Activated gamma-delta T cell treated with Interleukin-2 at 50 U/mL for 16 hours (primary cell): ENCODE measurements around the gene UBE3A.

ENCODE experiments used
- DNase-seq: peaks from one replicate; pipeline ENCODE4 v3.0.0-alpha.2; 2020

The UBE3A gene

DNA sequence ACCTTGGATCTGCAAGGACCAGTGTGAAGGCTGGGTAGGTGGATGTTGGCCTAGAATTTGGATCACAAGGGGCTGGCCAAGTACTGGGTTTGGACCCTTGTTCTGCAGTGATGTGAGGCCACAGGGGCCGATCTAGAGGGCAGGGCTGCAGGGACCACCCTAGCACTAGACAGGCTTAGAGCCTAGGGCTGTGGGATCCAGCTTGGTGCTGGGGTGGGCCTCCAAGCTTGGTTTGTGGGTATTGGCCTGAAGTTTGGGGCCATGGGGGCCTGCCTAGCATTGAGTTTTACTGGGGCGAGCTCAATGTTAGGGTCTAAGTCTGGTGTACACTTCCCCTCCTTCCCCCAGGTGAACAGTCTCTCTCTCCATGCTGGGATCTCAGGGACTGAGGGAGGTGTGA is 36.5 kb downstream of the UBE3A start:
- DNase-seq, result no peak

DNA sequence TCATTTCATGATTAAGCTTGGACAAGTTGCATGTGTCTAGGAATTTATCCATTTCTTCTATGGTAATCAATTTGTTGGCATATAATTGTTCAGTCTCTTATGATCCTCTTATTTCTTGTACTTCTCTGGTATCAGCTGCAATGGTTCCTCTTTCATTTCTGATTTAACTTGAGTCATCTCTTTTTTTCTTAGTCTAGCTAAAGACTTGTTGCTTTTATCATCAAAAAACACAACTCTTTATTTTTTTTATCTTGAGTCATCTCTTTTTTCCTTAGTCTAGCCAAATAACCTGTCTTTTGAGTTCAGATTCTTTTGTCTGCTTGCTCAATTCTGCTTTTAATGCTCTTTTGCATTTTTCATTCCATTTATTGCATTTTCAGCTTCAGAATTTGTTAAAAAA is 37.3 kb downstream of the UBE3A start:
- DNase-seq, result no peak

DNA sequence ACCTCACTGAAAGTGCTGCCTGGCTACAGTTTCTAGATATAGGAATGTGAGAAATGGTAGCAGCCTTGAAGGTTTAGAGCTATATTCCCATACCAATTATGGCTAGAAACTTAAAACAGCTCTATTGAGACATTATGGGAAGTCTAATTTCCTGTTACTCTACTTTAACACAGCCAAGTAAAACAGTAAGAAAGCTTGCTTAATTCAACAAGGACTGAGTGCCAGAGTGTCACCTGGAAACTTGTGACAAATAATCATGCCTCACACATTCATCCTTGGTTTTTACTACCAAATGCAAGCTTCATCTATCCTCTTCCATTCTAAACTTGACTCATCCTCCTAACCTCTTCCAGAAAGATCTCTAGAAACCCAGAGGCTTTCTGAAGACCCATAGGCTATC is 41.7 kb downstream of the UBE3A start:
- DNase-seq, result no peak

DNA sequence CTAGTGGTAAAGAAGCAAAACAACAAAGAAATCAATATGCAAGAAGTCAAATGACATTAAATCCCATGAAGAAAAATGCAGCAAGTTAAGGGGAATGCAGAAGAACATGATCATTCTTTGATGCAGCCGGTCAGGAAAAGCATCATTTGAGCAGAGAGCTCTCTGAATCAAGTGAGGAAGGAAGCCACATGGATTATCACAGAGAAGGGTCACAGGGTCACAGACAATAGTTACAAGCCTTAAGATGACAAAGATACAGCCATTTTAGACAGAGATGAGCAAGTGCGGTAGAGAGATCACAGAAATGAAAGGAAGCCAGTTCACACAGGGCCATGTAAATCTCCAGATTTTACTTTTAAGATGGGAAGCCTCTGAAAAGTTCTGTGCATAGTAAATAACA is 43.9 kb downstream of the UBE3A start:
- DNase-seq, result no peak

DNA sequence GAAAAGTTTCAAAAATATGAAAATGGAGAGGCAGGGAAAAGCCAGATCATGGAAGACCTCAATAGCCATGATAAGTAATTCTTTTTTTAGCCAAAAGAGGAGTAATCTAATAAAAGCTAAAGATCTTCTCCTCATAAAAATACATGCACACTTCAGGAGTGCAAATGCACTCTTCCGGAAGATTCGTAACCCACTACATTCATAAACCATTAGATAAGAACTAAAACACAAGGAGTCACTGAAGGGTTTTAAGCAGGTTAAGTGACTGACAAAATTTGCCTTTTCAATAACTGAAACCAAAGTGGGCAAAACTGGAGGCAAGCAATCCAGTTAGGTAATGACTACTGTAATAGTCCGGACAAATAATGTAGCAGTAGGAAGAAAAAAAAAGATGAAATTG is 46.0 kb downstream of the UBE3A start:
- no peak for DNase-seq

DNA sequence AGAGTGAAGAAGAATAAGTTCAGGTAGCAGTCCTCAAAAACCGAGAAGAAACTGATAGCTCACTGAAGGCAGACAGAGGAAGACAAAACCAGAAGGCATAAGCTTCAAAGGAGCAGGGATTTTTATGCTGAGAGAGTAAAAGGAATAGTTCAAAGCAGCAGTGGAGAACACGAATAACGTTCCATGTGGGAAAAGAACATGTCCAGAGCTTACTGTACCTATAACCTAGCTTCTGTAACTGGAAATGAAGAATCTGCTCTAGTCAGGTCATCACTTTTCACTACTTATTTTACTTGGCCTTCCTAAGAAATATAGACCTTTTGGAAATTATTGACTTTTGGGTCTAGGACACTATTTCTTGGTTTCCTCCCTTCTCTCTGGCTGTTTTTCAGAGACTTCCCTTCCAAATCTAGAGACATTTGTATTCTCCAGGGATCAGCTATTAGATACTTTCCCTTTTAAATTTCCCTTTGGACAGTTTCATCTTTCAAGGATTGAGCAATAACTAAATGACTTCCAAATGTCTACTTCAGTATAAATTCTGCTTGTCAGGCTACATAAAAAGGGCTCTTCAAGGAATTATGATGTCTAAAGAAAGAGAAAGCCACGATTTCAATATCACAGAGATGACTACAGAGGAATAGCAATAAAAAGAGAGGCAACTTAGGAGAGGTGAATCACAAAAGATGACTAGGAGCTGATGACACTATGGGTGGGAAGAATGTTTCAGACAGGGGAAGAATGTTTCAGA is 46.7 kb downstream of the UBE3A start:
- DNase-seq, result no peak

DNA sequence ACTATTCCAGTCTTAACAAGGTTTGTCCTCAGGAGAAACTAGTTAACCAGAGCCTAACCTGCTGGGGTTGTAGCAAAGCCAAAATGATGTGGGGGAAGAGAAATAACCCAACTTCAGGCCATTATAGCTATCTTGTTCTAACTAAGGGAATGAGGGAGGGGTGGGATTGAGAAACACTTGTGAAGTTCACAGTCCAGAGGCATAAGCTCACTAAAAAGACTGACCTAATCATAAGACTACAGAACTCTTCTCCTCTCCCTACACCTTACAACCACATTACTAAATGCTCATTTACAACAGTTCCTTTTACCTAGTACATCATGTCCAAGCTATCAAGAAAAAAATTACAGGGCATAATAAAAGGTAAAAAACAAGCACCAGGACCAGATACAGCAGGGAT is 52.8 kb downstream of the UBE3A start:
- no peak for DNase-seq

DNA sequence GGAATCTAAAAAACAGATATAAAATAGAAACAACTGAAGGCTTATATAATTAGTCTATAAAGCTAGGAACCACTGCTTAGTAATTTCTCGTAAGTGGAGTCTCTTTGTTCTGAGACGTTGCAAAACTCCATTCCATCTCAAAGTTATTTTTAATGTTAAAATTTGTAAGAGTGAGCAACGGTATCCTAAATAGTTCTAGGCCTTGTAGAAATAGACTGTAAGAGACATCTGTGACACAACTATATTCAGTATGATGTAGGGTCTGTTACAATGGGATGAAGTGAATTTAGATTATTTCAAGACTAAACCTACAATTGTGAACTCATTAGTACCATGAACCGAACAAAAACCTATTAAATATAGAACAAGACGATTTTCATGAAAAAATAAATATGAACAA is 57.2 kb downstream of the UBE3A start:
- no peak for DNase-seq

DNA sequence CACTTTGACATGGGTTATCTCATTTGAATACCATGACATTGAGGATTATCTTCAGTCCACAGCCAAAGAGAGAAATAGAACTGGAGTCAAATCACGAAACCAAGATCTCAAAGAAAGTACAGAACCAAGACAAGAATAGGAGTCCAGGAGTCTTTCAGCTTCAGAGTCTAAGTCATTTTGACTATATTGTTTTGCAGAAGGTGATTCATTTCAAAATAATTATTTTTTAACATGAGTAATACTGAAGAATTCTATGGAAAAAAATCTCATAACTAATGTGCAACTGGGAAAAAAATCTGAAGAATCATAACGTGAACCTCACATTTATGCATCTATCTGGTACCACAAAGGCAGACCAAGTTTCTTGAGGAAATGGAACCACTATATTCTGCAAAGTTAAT is 60.3 kb downstream of the UBE3A start:
- DNase-seq, result no peak

DNA sequence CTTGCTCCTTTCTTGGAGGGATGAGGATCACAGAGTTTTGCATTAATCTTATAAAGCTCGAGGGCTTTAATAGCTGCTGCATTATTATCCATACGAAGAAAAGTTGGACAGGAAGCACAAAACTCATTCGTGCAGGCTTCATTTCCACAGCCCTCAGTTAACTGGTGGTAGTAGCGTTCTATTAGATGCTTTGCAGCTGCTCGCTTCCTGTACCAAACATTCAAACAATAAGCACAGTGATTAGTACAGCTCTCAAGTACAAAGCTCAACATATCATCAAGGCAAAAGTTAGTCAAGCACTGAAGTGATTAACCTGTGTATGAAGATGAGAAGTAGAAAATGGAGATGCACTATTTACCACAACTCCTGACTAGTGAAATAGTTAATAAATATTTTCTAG is 63.3 kb downstream of the UBE3A start:
- no peak for DNase-seq

DNA sequence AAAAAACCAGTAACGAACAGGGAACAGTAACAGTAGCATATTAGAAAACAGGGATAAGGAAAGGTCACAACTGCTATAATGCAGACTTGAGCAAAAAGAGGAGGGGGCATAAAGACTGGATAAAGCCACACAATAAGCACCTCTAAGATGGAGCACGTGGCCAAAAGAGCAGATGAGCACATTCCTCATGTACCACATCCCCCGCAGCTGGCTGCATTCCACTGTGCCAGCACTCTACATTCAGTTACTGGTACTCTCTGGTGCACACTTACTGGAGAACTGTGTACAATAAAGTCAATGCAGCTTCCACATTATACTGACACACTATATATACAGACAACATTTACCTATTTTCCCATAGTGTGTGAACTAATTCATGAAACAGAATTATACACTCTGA is 64.7 kb downstream of the UBE3A start:
- no peak for DNase-seq

DNA sequence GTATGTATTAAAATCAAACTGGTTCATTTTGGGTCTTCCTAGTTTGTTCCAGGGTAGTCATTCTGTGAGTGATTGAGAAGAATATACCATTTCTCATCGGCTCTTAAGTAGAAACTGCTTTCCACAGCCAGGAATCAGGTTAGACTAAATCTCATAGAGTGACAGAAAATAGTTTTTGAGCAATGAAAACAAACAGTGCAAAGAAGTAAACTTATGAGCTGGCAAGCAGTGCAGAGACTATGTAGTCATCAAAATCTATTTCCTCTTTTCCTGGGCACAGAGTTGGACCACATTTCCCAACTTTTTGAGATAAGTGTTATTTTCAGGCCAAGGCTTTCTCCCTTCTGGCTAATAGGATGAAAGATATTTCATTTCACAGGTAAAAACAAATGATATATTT is 66.5 kb downstream of the UBE3A start:
- no peak for DNase-seq

DNA sequence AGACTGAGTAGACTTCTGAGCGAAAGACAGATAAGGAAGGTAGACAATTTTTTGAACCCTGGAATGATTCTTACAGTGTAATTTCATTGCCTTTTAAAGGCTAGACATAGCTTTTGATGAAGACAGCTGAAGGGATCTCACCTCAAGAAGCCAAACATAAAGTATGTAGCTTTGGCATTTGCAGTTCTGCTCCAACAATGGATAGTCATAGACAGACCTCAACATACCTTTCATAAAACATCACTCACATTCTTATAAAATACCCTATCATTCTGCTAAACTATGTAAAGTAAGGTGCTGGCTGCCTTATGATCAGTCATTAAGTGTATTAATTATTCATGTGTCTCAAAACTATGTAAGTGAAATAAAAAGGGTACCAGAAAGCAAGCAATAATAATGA is 70.0 kb downstream of the UBE3A start:
- no peak for DNase-seq

DNA sequence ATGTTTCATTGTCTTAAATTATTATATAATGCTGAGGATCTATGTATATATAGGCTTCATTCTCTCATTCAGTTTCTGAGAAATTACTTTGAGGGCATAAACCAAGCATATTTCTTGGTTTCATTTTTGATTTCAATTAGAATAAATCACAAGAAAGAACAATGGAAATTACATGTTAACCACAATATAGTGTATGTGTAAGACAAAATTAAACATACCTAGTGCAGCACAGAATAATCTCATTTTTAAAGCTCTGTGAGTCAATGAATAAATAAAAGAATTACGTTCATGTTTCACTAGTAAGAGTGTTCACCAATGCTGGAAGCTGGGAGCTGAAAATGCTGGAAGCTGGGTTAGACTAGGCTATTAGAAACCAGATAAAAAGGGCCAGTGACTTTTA is 72.8 kb downstream of the UBE3A start:
- no peak for DNase-seq

DNA sequence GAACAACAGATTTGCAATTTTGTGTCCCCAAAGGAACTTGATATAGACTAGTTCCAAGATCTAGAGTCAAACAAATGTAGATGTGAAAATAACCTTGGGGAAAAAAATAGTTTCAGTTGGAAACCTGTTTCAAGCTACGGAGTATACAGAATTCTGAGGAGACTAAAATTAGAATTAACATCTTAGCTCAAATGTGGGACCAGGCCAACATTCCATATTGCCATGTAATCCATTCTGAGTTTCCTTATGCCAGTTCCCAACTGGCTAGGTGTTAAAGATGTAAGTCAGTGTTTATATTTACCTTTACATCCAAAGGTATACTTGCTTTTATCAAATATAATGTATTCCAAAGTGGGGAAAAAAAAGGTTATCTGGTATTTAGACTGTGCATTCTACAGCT is 76.3 kb downstream of the UBE3A start:
- no peak for DNase-seq

DNA sequence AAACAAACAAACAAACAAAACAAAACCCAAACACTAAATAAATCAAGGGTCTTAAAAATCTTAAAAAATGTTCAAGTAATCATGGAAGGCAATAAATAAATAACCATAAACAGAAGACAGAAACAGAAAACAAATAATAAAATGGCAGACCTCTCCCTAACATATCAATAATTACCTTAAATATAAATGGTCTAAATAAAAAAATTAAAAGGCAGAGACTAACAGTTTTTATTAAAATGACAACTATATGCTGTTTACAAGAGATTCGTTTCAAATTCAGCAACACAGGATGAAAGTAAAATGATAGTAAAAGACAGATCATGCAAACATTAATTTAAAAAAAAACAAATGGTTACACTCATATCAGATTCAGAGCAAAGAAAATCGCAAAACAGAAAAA is 91.1 kb downstream of the UBE3A start:
- no peak for DNase-seq

DNA sequence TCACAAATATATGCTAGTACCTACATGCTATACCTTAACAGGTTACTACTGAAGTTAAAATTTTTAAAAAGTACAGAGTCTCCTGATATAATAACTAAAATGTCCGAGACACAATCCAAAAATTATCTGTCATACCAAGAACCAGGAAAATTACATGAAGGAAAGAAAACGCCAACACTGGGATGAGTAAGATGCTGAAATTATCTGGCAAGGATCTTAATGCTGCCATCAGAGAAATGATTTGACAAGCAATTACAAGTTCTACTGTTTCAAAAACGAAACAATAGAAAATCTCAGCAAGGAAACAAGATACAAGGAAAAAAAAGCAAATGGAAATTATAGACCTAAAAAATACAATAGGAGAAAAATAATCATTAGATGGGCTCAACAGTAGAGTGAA is 92.5 kb downstream of the UBE3A start:
- DNase-seq, result no peak

DNA sequence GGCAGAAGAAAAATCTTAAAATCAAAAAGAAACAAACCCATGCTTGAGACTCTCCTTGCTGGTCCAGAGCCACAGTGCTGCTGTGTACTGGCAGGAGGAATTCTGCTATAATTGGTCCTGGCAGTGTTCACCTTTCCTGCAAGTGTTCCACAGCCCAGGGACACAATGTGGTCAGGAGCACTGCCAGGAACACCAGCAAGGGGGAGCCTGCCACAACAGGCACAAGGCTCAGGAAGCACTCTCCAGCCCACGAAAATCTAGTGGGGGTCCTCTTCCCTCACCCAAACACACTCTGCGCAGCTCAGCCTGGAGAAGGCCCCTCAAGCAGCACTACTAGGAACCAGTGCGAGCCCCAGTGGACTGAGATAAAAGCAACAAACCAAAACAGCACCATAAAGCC is 92.9 kb downstream of the UBE3A start:
- DNase-seq, result no peak

DNA sequence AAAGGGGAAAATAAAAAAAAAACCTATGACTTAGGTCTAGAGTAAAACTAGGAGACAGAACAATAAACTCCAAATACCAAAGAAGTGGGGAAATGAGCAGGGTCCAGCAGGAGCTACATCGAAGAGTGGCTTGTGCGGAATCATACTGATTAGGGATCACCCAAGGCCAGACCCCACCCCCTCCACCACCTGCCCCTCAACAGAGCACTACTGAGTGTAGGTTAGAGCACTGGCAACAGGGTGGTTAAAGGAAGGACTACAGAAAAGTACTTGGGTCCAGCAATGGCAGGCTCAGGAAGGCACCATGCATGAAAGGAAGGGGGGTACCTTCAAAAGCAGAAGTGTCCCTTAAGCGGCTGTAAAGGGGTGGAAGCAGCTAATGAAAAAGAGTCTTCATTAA is 96.2 kb downstream of the UBE3A start:
- no peak for DNase-seq

DNA sequence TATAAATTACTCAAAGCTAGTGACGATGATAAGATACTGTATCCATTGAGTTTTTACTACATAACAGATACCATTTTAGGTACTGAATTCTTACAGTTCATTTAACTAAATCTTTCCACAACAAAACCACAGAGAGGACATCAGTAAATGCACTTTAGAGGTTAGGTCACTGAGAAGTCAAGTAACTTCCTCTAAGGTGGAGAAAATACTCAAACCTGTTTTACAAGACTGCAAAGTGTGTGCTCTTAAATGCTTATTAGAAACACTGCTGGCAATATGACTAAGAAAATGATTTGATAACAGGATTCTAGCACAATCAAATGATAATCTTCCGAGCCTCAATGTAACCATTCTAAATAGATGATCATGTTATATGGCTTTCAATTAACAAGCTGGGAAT is 99.4 kb downstream of the UBE3A start:
- no peak for DNase-seq

DNA sequence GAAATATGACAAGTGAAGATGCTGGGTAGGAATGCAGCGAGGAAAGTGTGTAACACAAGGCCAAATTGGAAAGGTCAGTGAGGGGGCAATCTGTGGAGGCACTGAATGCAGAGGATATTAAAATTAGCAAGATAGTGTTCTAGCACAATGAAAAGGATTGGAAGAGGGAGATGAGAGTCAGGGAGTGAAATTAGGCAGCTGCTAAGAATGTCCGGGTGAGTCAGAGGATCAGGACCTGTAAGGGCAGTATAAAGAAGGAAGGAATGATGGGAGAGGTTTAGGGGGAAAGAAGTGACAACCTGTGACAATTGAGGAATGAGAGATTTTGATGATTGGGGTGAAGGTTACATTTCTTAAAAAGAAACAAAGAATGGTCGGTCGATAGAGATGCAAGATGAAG is 103.5 kb downstream of the UBE3A start:
- no peak for DNase-seq

DNA sequence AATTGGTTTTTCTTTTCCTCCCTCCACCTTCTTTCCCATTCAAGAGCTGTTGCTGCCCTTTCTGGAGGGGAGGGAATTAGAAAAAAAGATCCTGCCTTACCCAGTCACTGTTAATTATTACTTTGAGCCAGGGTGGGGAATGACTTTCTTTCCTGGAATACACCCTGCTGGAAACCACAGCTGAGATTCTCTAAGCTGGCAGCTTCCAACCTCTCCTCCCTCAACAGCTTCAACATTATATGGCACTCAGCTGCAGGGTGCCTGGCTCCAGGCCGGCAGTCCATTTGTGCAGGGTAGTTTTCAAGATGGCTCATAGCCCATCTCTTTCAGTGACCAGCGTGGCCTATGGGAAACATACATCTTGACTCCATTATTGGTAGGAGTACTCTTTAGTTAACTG is 105.8 kb downstream of the UBE3A start:
- DNase-seq, result no peak

DNA sequence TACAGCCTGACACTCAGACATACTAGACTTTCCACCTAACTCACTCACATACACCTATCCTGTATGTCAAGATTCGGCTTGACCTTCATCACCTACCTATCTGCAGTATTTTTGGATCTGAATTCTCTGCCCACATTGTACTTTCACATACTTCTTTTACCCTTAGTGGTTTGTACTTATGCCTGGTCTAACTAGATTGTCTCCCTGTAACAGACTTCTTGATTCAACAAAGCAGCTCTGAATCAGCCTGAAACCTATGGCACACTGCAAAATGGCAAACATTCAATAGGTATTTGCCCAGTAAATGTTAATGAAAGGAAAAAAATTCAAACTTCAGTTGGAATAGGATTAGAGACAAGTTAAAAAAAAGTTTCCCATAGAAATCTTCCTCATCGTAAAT is 106.5 kb downstream of the UBE3A start:
- DNase-seq, result no peak

DNA sequence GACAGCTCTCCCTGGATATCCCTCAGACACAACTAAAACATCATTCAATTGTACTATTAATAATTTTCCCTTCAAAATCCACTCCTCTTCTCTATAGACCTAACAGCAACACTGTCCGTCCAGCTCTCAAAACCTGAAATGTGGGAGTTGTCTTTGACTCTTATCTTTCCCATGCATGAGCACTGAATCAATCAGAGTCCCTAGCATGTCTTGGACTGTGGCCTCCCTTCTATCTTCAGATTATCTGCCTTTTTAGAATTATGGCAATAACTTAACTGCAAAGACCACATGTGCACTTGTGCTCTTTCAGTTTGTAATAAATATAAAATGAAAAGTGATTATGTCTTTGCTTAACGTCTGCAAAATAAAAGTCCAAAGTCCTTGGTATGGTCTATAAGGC is 107.0 kb downstream of the UBE3A start:
- no peak for DNase-seq

DNA sequence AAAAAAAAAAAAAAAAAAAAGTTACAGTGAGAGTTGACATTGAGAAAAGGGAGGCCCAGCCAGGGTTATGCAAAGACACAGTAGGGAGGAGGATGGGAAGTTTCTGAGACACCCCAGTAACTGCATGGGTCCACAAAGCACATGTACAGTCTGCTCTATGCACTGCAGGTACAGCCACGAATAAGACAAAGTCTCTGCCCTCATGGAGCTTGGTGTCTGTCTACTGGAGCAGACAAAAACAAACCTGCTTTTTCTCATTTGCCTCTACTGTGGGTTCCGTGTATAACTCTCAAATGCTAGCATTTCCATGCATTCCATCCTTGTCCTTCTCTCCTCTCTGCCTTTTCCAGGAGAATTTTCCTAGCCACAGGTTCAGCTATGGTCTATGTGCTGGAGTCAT is 107.4 kb downstream of the UBE3A start:
- DNase-seq, result no peak

DNA sequence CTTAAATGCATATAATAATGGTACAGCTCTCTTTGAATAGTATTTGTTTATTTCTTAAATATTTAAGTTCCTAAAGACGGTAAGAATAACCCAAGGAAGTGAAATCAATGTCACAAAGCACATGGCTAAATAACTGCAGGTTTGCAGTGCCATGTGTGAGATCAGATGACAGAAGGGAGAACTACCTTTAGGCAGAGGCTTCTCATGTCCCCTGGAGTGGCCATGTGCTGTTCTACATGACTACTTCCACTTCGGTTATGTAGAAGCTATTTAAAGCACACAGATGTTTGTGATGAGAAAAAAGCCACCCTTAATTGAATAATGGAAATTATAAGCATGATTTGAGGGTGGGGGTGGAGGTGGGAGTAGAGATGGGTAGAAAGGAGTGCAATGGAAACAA is 109.1 kb downstream of the UBE3A start:
- no peak for DNase-seq
